K562 (cell line): ENCODE data around the gene MMP12. TPM values are rescaled to one million over a fixed set of nuclear protein-coding genes. Genes with fewer than 3 reads are reported as not detected.

Experiments used
- ATAC-seq: fragments of 200-7000 bp; cut with Tn5 transposase; 3 replicates; pipeline ENCODE4 v1.9.1; 2020; ENCODE audit warnings: moderate library complexity
- BruUV-seq: library from RNA; stranded (reverse); fragments of 400-500 nt; replicated peaks from 2 replicates; lab custom pipeline; 2021; lab: Mats Ljungman, UMichigan
- CTCF ChIA-PET: fragments of 300-600 bp; formaldehyde crosslinking; extraction: SDS; loops from one replicate; lab custom pipeline; 2021; ENCODE audit warnings: low intra/inter-chr PET ratio; lab: Yijun Ruan, JAX
- POLR2A ChIA-PET: fragments of 300-600, 350-650 bp; sonication (Branson Sonifier 250); formaldehyde crosslinking; extraction: SDS; loops from one replicate; lab custom pipeline; 2021; ENCODE audit warnings: antibody characterized with exemption, inconsistent platforms; lab: Yijun Ruan, JAX
- DNase-seq, 4 experiments: peaks; one replicate each; pipeline versions ENCODE4 v3.0.0 to v3.0.0-alpha.2; 2011 to 2018; ENCODE audit warnings: low spot score in 3 of 4, mixed read lengths in 3 of 4; ENCODE audit errors: extremely low read depth in 1 of 4
- FAIRE-seq: peaks from 2 replicates; lab custom pipeline; 2011; peaks lifted over from hg19 to GRCh38; lab: Jason Lieb, UNC
- H2AFZ ChIP-seq: 2 replicates; pipeline ENCODE4 v1.6.0; 2011; ENCODE audit warnings: low read depth, low read length, control low read depth, inconsistent platforms
- H3K27ac ChIP-seq: fragments of 200-600 bp; 3 replicates; pipeline ENCODE4 v1.8.0; 2011; ENCODE audit warnings: low read depth, mild to moderate bottlenecking, control low read depth, inconsistent platforms, low read length, moderate library complexity, mixed read lengths; ENCODE audit errors: extremely low read depth
- H3K27me3 ChIP-seq, 2 experiments: fragments of 300-600 bp in 1 of 2; 2 replicates in 1 of 2; 3 replicates in 1 of 2; pipeline versions ENCODE4 v1.6.0 to v1.8.0; 2011; ENCODE audit warnings: inconsistent platforms in 2 of 2, low read length in 2 of 2, mild to moderate bottlenecking in 1 of 2, mixed read lengths in 1 of 2, moderate library complexity in 1 of 2; ENCODE audit not compliant: control insufficient read depth in 2 of 2, insufficient read depth in 2 of 2
- H3K36me3 ChIP-seq: fragments of 300-600 bp; 3 replicates; pipeline ENCODE4 v1.8.0; 2011; ENCODE audit warnings: mild to moderate bottlenecking, low read length, inconsistent platforms; ENCODE audit not compliant: control insufficient read depth, insufficient read depth
- H3K4me1 ChIP-seq, 2 experiments: fragments of 200-600 bp in 1 of 2; replicated peaks in 1 of 2; 2 replicates in 1 of 2; 3 replicates in 1 of 2; pipeline versions ENCODE4 v1.5.1 to v1.8.0; 2011; ENCODE audit warnings: inconsistent platforms in 2 of 2, low read length in 2 of 2, mild to moderate bottlenecking in 1 of 2, mixed read lengths in 1 of 2, moderate library complexity in 1 of 2; ENCODE audit not compliant: control insufficient read depth in 2 of 2, insufficient read depth in 2 of 2
- H3K4me2 ChIP-seq: 2 replicates; pipeline ENCODE4 v1.6.1; 2011; ENCODE audit warnings: low read length, control low read depth, inconsistent platforms, mixed read lengths; ENCODE audit not compliant: insufficient read depth
- H3K4me3 ChIP-seq: fragments of 200-600 bp; sonication (generic), shearing (Covaris generic); 2 replicates; pipeline ENCODE4 v1.5.1; 2016; ENCODE audit warnings: control low read depth, inconsistent platforms
- H3K79me2 ChIP-seq: fragments of 200-600 bp; 3 replicates; pipeline ENCODE4 v1.8.0; 2011; ENCODE audit warnings: low read length, inconsistent platforms; ENCODE audit not compliant: control insufficient read depth, insufficient read depth
- H3K9ac ChIP-seq, 2 experiments: 2 replicates each; pipeline versions ENCODE4 v1.6.0 to v1.6.1; 2011; ENCODE audit warnings: low read depth in 2 of 2, low read length in 2 of 2, control low read depth in 1 of 2, inconsistent platforms in 1 of 2, mild to moderate bottlenecking in 1 of 2, mixed read lengths in 1 of 2; ENCODE audit not compliant: insufficient read depth in 1 of 2
- H3K9me1 ChIP-seq: one replicate; pipeline ENCODE4 v1.6.0; 2011; ENCODE audit warnings: inconsistent platforms, mild to moderate bottlenecking, low read length, moderate library complexity; ENCODE audit not compliant: control insufficient read depth, insufficient read depth
- H3K9me3 ChIP-seq: replicated peaks from 2 replicates; pipeline ENCODE4 v1.5.1; 2011; ENCODE audit warnings: low read depth, low read length, inconsistent platforms; ENCODE audit not compliant: control insufficient read depth, insufficient read depth
- H4K20me1 ChIP-seq: replicated peaks from 2 replicates; pipeline ENCODE4 v1.6.1; 2011; ENCODE audit warnings: low read length, inconsistent platforms, mixed read lengths; ENCODE audit not compliant: control insufficient read depth, insufficient read depth
- CBFA2T3 ChIP-seq: fragments of 450-650 bp; IDR thresholded peaks from 2 replicates; pipeline ENCODE4 v1.6.1; 2017
- FOXM1 ChIP-seq, 2 experiments: fragments of 450-650 bp in 1 of 2; sonication (generic) in 1 of 2; formaldehyde crosslinking in 1 of 2; IDR thresholded peaks; 2 replicates each; pipeline versions ENCODE4 v1.6.1 to v1.9.0; 2017 to 2022; ENCODE audit warnings: low read depth in 2 of 2, mild to moderate bottlenecking in 2 of 2, missing genetic modification reagents in 1 of 2, moderate library complexity in 1 of 2
- GABPB1 ChIP-seq: sonication (generic); formaldehyde crosslinking; IDR thresholded peaks from 2 replicates; pipeline ENCODE4 v1.8.0; 2022; ENCODE audit warnings: mild to moderate bottlenecking, missing genetic modification reagents
- HDGF ChIP-seq: fragments of 450-650 bp; IDR thresholded peaks from 2 replicates; pipeline ENCODE4 v1.6.1; 2016
- HMG20A ChIP-seq: fragments of 450-650 bp; formaldehyde crosslinking; conservative IDR thresholded peaks from 2 replicates; pipeline ENCODE4 v1.4.0; 2020; ENCODE audit warnings: mild to moderate bottlenecking, mixed read lengths
- ILK ChIP-seq: fragments of 450-650 bp; IDR thresholded peaks from 2 replicates; pipeline ENCODE4 v1.6.1; 2016; ENCODE audit warnings: missing genetic modification characterization, low read depth, mild to moderate bottlenecking, missing compliant biosample characterization, moderate library complexity, borderline replicate concordance
- IRF9 ChIP-seq: fragments of 450-650 bp; IDR thresholded peaks from 2 replicates; pipeline ENCODE4 v1.6.1; 2016; ENCODE audit warnings: missing biosample characterization, missing genetic modification characterization
- KLF1 ChIP-seq: fragments of 450-650 bp; IDR thresholded peaks from 2 replicates; pipeline ENCODE4 v1.6.1; 2016; ENCODE audit warnings: missing genetic modification characterization, missing compliant biosample characterization
- MED1 ChIP-seq: sonication (generic); formaldehyde crosslinking; IDR thresholded peaks from 2 replicates; pipeline ENCODE4 v1.8.1; 2023; ENCODE audit warnings: missing genetic modification reagents, borderline replicate concordance
- NFATC3 ChIP-seq: fragments of 450-650 bp; IDR thresholded peaks from 2 replicates; pipeline ENCODE4 v1.6.1; 2017; ENCODE audit warnings: mild to moderate bottlenecking
- POLR3A ChIP-seq: IDR thresholded peaks from 2 replicates; pipeline ENCODE4 v1.6.1; 2011; ENCODE audit warnings: borderline replicate concordance, mild to moderate bottlenecking, moderate library complexity; ENCODE audit not compliant: insufficient read length, insufficient read depth; ENCODE audit errors: extremely low read depth
- RFX5 ChIP-seq: IDR thresholded peaks from 2 replicates; pipeline ENCODE4 v1.6.1; 2011; ENCODE audit warnings: low read depth, mild to moderate bottlenecking, improper control_type of control experiment, low read length
- TFE3 ChIP-seq: fragments of 450-650 bp; formaldehyde crosslinking; IDR thresholded peaks from 2 replicates; pipeline ENCODE4 v1.4.0; 2020; ENCODE audit warnings: mild to moderate bottlenecking, mixed read lengths
- TRIM24 ChIP-seq, 2 experiments: fragments of 450-650 bp; IDR thresholded peaks; 2 replicates each; pipeline ENCODE4 v1.6.1; 2016
- ZNF695 ChIP-seq: fragments of 450-650 bp; formaldehyde crosslinking; IDR thresholded peaks from 2 replicates; pipeline ENCODE4 v1.4.0; 2020; ENCODE audit warnings: mild to moderate bottlenecking, moderate library complexity
- ZZZ3 ChIP-seq: fragments of 450-650 bp; IDR thresholded peaks from 2 replicates; pipeline ENCODE4 v1.6.1; 2016; ENCODE audit warnings: antibody characterized with exemption, mild to moderate bottlenecking, moderate library complexity
- WGBS: fragments of 100-300 bp; shearing (Covaris generic); methylation state at CpG from one replicate; pipeline ENCODE4 v1.1.6; 2016; ENCODE audit warnings: low coverage, mixed read lengths; ENCODE audit not compliant: insufficient coverage; ENCODE audit errors: missing lambda C conversion rate; 5-methylcytosine and 5-hydroxymethylcytosine counted together
- in situ Hi-C: fragments of 300-500 bp; cut with MboI; formaldehyde crosslinking; loops from 4 replicates; pipeline ENCODE4 v1.15.0; 2018; ENCODE audit warnings: inconsistent platforms, mixed read lengths
- intact Hi-C: fragments of 100-400 bp; cut with micrococcal nuclease; formaldehyde crosslinking; loops from 2 replicates; pipeline ENCODE4 v1.14.2; 2022
- polyA plus RNA-seq, 8 experiments: library from polyadenylated mRNA; depleted of rRNA in 4 of 8; stranded (reverse) in 5 of 8; unstranded in 3 of 8; fragments of >200 nt; fragmentation: Nextera tagmentation in 2 of 8; fragmentation: Illumina TruSeq in 1 of 8; extraction: Ambion mirVana in 2 of 8; extraction: Trizol in 1 of 8; gene quantifications; 2 replicates each; pipeline versions ENCODE4 v1.2.1 to v1.2.3, GENCODE V29; 2011 to 2014; ENCODE audit warnings: inconsistent platforms in 1 of 8, missing spikeins in 1 of 8
- total RNA-seq, 7 experiments: library from RNA; depleted of rRNA in 6 of 7; stranded (reverse); fragments of >200 nt in 6 of 7; fragmentation: Illumina TruSeq in 2 of 7; extraction: Trizol in 2 of 7; gene quantifications; 2 replicates each; pipeline versions ENCODE4 v1.2.1 to v1.2.3, GENCODE V29; 2011 to 2021; ENCODE audit warnings: low replicate concordance in 1 of 7

MMP12 gene
- total and polyA plus RNA-seq, 9 of the 15 experiments (the other 6 are each of a cell fraction or from before 2014, with no cell fraction given): not detected

GRCh38 chr11:102836290-102836875, 38.4 kb downstream of the MMP12 start:
- H4K20me1 ChIP-seq: no peaks in the 10 kb centered on the region
- H2AFZ ChIP-seq: no peak overlapping the region
- DNase-seq: no peak
- no peak for FAIRE-seq
- no TSS peak for BruUV-seq
- no peaks in the 10 kb centered on the region for H3K9me3 ChIP-seq
- no peak overlapping the region for H3K9ac ChIP-seq
- H3K4me3 ChIP-seq: no peak overlapping the region
- ATAC-seq: no peak
- whole genome bisulfite sequencing: 0% methylated on average over 3 of the region's 3 CpGs
- no peaks in the 10 kb centered on the region for H3K36me3 ChIP-seq
- no peaks in the 10 kb centered on the region for H3K4me1 ChIP-seq
- no peak for TF ChIP-seq MED1 (CRISPR knock-in tag)
- TF ChIP-seq TFE3 (CRISPR knock-in tag): no peak
- TF ChIP-seq RFX5: no peak
- TF ChIP-seq POLR3A: no peak
- TF ChIP-seq ZNF695 (CRISPR knock-in tag): no peak
- no peak for TF ChIP-seq KLF1 (tag)
- no peak for TF ChIP-seq NFATC3
- no peak for TF ChIP-seq HDGF
- TF ChIP-seq HMG20A (CRISPR knock-in tag): no peak
- TF ChIP-seq ZZZ3: no peak
- no peak for TF ChIP-seq ILK (tag)
- TF ChIP-seq GABPB1 (CRISPR knock-in tag): no peak
- TF ChIP-seq IRF9: no peak
- TF ChIP-seq CBFA2T3: no peak
- TF ChIP-seq TRIM24 (IDR thresholded peaks at IDR 0.05): no peak
- TF ChIP-seq FOXM1 (IDR thresholded peaks at IDR 0.05; ENCODE audit: low read depth): no peak
- TF ChIP-seq FOXM1 (CRISPR knock-in tag; IDR thresholded peaks at IDR 0.05; ENCODE audit: low read depth): no peak
- intact Hi-C loops (loop anchor here (10.0 kb wide), 1 partner anchor 198 kb away; no protein-coding TSS in a partner anchor), in situ Hi-C loops (no loop called here)
- no peaks in the 10 kb centered on the region for H3K27me3 ChIP-seq
- ChIA-PET POLR2A (no interaction called here), CTCF (no interaction called here)
- H3K27ac ChIP-seq: no peak overlapping the region
- no peak overlapping the region for H3K4me2 ChIP-seq
- H3K9me1 ChIP-seq: no peaks in the 10 kb centered on the region
- H3K79me2 ChIP-seq: no peaks in the 10 kb centered on the region
